NCI-H774 (cell line): Measurements from ENCODE around the gene ACTRT2.

Source experiments
- DNase-seq: peaks from one replicate; lab custom pipeline; 2025; lab: John Stamatoyannopoulos, UW

The ACTRT2 gene

GRCh38 chr1:3033040-3033789 lies 11.9 kb downstream of the ACTRT2 start:
- DNase-seq = no peak

- DNase-seq = no peak
These were observed 12.5 kb downstream of the ACTRT2 start for GRCh38 chr1:3033790-3034090.

GRCh38 chr1:3034162-3034561 lies 12.9 kb downstream of the ACTRT2 start:
- no peak for DNase-seq

GRCh38 chr1:3034728-3035562 lies 13.7 kb downstream of the ACTRT2 start:
- DNase-seq = no peak

GRCh38 chr1:3035563-3036446 lies 14.5 kb downstream of the ACTRT2 start:
- no peak for DNase-seq

- DNase-seq = no peak
These were observed 15.4 kb downstream of the ACTRT2 start for GRCh38 chr1:3036447-3037280.

GRCh38 chr1:3037281-3038040 lies 16.2 kb downstream of the ACTRT2 start:
- no peak for DNase-seq

GRCh38 chr1:3038113-3038551 lies 16.9 kb downstream of the ACTRT2 start:
- DNase-seq = no peak

GRCh38 chr1:3038571-3039181 lies 17.4 kb downstream of the ACTRT2 start:
- no peak for DNase-seq

- DNase-seq = no peak
These were observed 18.7 kb downstream of the ACTRT2 start for GRCh38 chr1:3040004-3040403.

GRCh38 chr1:3042481-3042880 lies 21.2 kb downstream of the ACTRT2 start:
- DNase-seq = no peak

- no peak for DNase-seq
These were observed 27.9 kb downstream of the ACTRT2 start for GRCh38 chr1:3049164-3049563.

GRCh38 chr1:3049905-3050304 lies 28.6 kb downstream of the ACTRT2 start:
- no peak for DNase-seq

GRCh38 chr1:3050603-3051002 lies 29.3 kb downstream of the ACTRT2 start:
- DNase-seq = no peak

GRCh38 chr1:3051270-3052268 lies 30.3 kb downstream of the ACTRT2 start:
- no peak for DNase-seq

- DNase-seq = no peak
These were observed 31.2 kb downstream of the ACTRT2 start for GRCh38 chr1:3052501-3052900.

- DNase-seq = no peak
These were observed 32.2 kb downstream of the ACTRT2 start for GRCh38 chr1:3053366-3053980.

- no peak for DNase-seq
These were observed 32.7 kb downstream of the ACTRT2 start for GRCh38 chr1:3053986-3054385.

- DNase-seq = no peak
These were observed 33.2 kb downstream of the ACTRT2 start for GRCh38 chr1:3054474-3054873.
